ENCODE results near the gene HIC1. TPM values are rescaled to one million over a fixed set of nuclear protein-coding genes. Genes with fewer than 3 reads are reported as not detected.

Gene HIC1
- total and polyA plus RNA-seq, 9 of the 15 experiments (the other 6 are each of a cell fraction or from before 2014, with no cell fraction given): 0.01 to 2.5 (median 0.18) TPM

DNA sequence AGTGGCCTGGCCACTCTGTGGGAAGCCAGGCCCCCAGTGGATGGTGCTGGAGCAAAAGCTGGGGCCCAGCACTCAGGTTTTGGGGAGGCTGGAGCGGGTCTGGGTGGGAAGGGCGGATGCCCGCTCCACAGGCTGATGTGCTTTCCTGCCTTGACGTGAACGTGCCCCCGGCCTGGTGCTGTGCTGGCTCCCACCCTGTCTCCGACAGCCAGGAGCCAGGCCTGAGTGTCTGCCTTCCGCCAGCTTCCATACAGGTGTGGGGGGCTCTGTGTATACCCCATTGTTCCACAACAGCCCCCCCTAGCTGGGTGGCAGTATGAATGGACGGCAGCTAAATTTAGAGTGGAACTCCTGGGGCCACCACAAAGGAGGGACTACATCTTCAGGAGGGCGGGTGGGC, 20.0 kb downstream of the HIC1 start:
- H3K27me3 ChIP-seq (ENCODE audit: control insufficient read depth in 2 of 2, insufficient read depth in 2 of 2, low read length in 2 of 2): no peaks in the 10 kb centered on the region
- no peaks in the 10 kb centered on the region for H3K9me1 ChIP-seq (ENCODE audit: control insufficient read depth, insufficient read depth, low read length)
- H3K36me3 ChIP-seq (ENCODE audit: control insufficient read depth, insufficient read depth, low read length): peaks cover 13% of the 10 kb centered on the region; the same call in 1 of the 3 replicates
- peaks cover 0 to 4% of the 10 kb centered on the region in 2 experiments; a peak in 1 of 5 replicates for H3K4me1 ChIP-seq (replicated peaks in 1 of 2; ENCODE audit: control insufficient read depth in 2 of 2, insufficient read depth in 2 of 2, low read length in 2 of 2)
- no peaks in the 10 kb centered on the region for H3K9me3 ChIP-seq (replicated peaks; ENCODE audit: control insufficient read depth, insufficient read depth, low read depth, low read length)
- ChIA-PET POLR2A (interaction anchor here (0.6 kb wide), 1 partner anchor 94 kb away, joined by 3 read pairs; no protein-coding TSS in a partner anchor), CTCF (ENCODE audit: low intra/inter-chr PET ratio) (no interaction called here)
- no peak overlapping the region for H3K4me2 ChIP-seq (ENCODE audit: insufficient read depth, low read length)
- in situ Hi-C loops (cut with MboI): no loop called here
- TF ChIP-seq POLR3A (IDR thresholded peaks at IDR 0.05; ENCODE audit: borderline replicate concordance, extremely low read depth, insufficient read depth, insufficient read length) (no peak), BRD9 (IDR thresholded peaks at IDR 0.05; ENCODE audit: low read depth, partially characterized antibody) (no peak), ZNF408 (CRISPR knock-in tag; IDR thresholded peaks at IDR 0.05; ENCODE audit: low read depth) (no peak), MCM5 (IDR thresholded peaks at IDR 0.05; ENCODE audit: low read depth) (no peak), CHD2 (IDR thresholded peaks at IDR 0.05; ENCODE audit: low read depth, low read length) (no peak), KLF10 (CRISPR knock-in tag; IDR thresholded peaks at IDR 0.05) (no peak), GATAD2B (IDR thresholded peaks at IDR 0.05; ENCODE audit: borderline replicate concordance) (no peak), TGIF2 (CRISPR knock-in tag; IDR thresholded peaks at IDR 0.05) (no peak)
- intact Hi-C loops (cut with micrococcal nuclease): no loop called here
- no TSS peak for BruUV-seq (replicated peaks)
- H3K9ac ChIP-seq (ENCODE audit: insufficient read depth in 1 of 2, low read depth in 2 of 2, low read length in 2 of 2): no peak overlapping the region
- H4K20me1 ChIP-seq (replicated peaks; ENCODE audit: control insufficient read depth, insufficient read depth, low read length): no peaks in the 10 kb centered on the region
- no peak overlapping the region for H3K4me3 ChIP-seq
- FAIRE-seq (no peak), DNase-seq (ENCODE audit: extremely low read depth in 1 of 4, low spot score in 3 of 4) (no peak), ATAC-seq (no peak)
- no peak overlapping the region for H3K27ac ChIP-seq (ENCODE audit: extremely low read depth, low read depth, low read length)
- no peaks in the 10 kb centered on the region for H3K79me2 ChIP-seq (ENCODE audit: control insufficient read depth, insufficient read depth, low read length)
- 40% methylated on average over 1 of the region's 10 CpGs for WGBS (ENCODE audit: insufficient coverage, low coverage, missing lambda C conversion rate)
- H2AFZ ChIP-seq (ENCODE audit: low read depth, low read length): no peak overlapping the region

Measured in K562 (cell line).